ENCODE measurements around the gene ICAM1.

The ICAM1 gene

GRCh38 chr19:10292789-10293636, 22.1 kb downstream of the ICAM1 start:
- TF ChIP-seq CTCF (IDR thresholded peaks at IDR 0.05; ENCODE audit: extremely low read depth, missing control alignments), result no peak
- no peak for DNase-seq (ENCODE audit: low spot score)

- no peak for DNase-seq (ENCODE audit: low spot score)
- TF ChIP-seq CTCF (IDR thresholded peaks at IDR 0.05; ENCODE audit: extremely low read depth, missing control alignments), result no peak
Measured at GRCh38 chr19:10293637-10294367, 22.9 kb downstream of the ICAM1 start.

- TF ChIP-seq CTCF (IDR thresholded peaks at IDR 0.05; ENCODE audit: extremely low read depth, missing control alignments), result peak; percentile 17
- DNase-seq (ENCODE audit: low spot score), result no peak
Measured at GRCh38 chr19:10294368-10294697, 23.4 kb downstream of the ICAM1 start.

GRCh38 chr19:10295305-10295846, 24.5 kb downstream of the ICAM1 start:
- DNase-seq (ENCODE audit: low spot score), result peak; percentile 93
- TF ChIP-seq CTCF (IDR thresholded peaks at IDR 0.05; ENCODE audit: extremely low read depth, missing control alignments), result no peak

- TF ChIP-seq CTCF (IDR thresholded peaks at IDR 0.05; ENCODE audit: extremely low read depth, missing control alignments), result no peak
- no peak for DNase-seq (ENCODE audit: low spot score)
Measured at GRCh38 chr19:10295847-10296591, 25.1 kb downstream of the ICAM1 start.

GRCh38 chr19:10299545-10300458, 28.9 kb downstream of the ICAM1 start:
- TF ChIP-seq CTCF (IDR thresholded peaks at IDR 0.05; ENCODE audit: extremely low read depth, missing control alignments), result no peak
- no peak for DNase-seq (ENCODE audit: low spot score)

Measured in GM20000 (cell line).